Cardiac muscle cell (in vitro differentiated cells and primary cell): ENCODE measurements around the gene MYH10. TPM values are rescaled to one million over a fixed set of nuclear protein-coding genes. Genes with fewer than 3 reads are reported as not detected.

ENCODE experiments used
- DNase-seq, 2 donors: peaks; one replicate each; pipeline versions ENCODE4 v3.0.0 to v3.0.0-alpha.2; 2010 to 2017; ENCODE audit warnings: low read depth in 1 of 2, low spot score in 1 of 2
- H3K27ac ChIP-seq: fragments of 200-600 bp; sonication (generic); 2 replicates; pipeline ENCODE4 v1.5.1; 2016
- H3K27me3 ChIP-seq: fragments of 200-600 bp; sonication (generic); 2 replicates; pipeline ENCODE4 v1.6.0; 2016; ENCODE audit warnings: control low read depth
- H3K36me3 ChIP-seq: fragments of 200-600 bp; sonication (generic); 2 replicates; pipeline ENCODE4 v1.5.1; 2016; ENCODE audit warnings: control low read depth
- H3K4me1 ChIP-seq: fragments of 200-600 bp; sonication (generic); 2 replicates; pipeline ENCODE4 v1.8.1; 2017; ENCODE audit warnings: low read depth, mild to moderate bottlenecking, mixed run types
- H3K4me3 ChIP-seq: fragments of 200-600 bp; sonication (generic); 2 replicates; pipeline ENCODE4 v1.5.1; 2016; ENCODE audit warnings: mild to moderate bottlenecking
- H3K9me3 ChIP-seq: fragments of 200-600 bp; sonication (generic); 2 replicates; pipeline ENCODE4 v1.5.1; 2017; ENCODE audit warnings: low read depth, mild to moderate bottlenecking, control low read depth
- polyA plus RNA-seq: library from polyadenylated mRNA; unstranded; fragments of >200 nt; fragmentation: Nextera tagmentation; extraction: Ambion mirVana; gene quantifications from 2 replicates; pipeline ENCODE4 v1.2.1, GENCODE V29; 2016
- total RNA-seq: library from RNA; depleted of rRNA; stranded (reverse); fragments of >200 nt; gene quantifications from 2 replicates; pipeline ENCODE4 v1.2.3, GENCODE V29; 2016
- TF ChIP-seq, protein P1 (sequence below): IDR thresholded peaks from 2 replicates; pipeline ENCODE4 v1.5.1; 2012; ENCODE audit warnings: low read depth, mild to moderate bottlenecking, low read length

The MYH10 gene
- total and polyA plus RNA-seq, 2 experiments from 2014 or later: 147 to 194 TPM

DNA sequence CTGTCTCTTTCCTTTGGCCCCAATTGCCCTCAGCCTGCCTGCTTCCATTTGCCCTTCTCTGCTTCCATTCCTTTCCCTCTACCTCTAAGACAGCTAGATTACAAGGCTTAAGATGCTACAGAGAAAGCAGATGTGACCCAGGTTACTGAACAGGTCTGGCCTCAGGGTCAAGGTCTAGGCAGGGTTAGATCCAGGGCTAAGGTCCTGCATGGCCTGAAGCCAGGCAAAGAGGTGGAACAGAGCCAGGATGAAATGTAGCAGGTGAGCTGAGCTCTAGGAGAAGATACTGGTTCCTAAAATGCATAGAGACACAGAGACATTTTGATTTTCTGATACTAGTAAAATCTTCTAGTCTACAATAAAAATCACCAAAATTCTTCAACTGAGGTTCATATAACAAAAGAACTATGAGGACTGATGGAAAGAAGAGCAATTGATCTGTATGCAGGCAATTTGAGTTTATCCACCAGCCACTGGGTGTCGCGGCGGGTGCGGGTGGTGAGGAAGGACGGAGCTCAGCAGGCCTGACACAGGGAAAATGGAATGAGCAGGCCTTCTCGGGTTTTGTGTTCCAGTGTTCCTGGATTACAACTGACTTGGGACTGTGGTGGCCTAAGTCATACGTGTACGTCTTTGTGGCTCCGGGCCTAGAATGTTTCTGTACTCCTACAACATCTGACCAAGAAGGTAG lies 95.9 kb downstream of the MYH10 start:
- H3K4me3 ChIP-seq: no peak overlapping the region
- TF ChIP-seq, protein P1, sequence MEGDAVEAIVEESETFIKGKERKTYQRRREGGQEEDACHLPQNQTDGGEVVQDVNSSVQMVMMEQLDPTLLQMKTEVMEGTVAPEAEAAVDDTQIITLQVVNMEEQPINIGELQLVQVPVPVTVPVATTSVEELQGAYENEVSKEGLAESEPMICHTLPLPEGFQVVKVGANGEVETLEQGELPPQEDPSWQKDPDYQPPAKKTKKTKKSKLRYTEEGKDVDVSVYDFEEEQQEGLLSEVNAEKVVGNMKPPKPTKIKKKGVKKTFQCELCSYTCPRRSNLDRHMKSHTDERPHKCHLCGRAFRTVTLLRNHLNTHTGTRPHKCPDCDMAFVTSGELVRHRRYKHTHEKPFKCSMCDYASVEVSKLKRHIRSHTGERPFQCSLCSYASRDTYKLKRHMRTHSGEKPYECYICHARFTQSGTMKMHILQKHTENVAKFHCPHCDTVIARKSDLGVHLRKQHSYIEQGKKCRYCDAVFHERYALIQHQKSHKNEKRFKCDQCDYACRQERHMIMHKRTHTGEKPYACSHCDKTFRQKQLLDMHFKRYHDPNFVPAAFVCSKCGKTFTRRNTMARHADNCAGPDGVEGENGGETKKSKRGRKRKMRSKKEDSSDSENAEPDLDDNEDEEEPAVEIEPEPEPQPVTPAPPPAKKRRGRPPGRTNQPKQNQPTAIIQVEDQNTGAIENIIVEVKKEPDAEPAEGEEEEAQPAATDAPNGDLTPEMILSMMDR: no peak
- no peaks in the 10 kb centered on the region for H3K9me3 ChIP-seq
- peak overlapping the region; percentile 81 for H3K27ac ChIP-seq
- H3K36me3 ChIP-seq: peaks cover 32% of the 10 kb centered on the region
- no peak for DNase-seq
- peaks cover 23% of the 10 kb centered on the region for H3K4me1 ChIP-seq
- no peaks in the 10 kb centered on the region for H3K27me3 ChIP-seq

DNA sequence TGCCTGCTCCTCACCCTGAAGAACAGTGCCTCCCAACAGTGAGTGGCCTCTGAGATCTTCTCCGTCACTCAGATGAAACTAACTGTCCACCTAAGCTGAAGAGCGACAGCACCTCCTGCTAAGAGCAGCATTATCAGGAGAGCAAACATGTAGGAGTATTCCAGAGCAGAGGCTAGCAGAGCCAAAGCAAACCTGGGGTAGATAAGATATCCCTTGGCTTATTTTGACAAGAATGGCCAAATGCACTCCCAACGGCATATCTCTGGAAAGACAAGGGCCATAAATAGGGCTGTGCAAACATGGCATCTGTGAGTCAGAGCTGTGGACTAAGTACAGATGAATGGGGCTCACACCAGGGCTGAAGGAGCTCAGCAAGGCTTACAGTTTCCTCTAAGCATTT lies 98.5 kb downstream of the MYH10 start:
- H3K9me3 ChIP-seq: no peaks in the 10 kb centered on the region
- H3K27me3 ChIP-seq: no peaks in the 10 kb centered on the region
- no peak overlapping the region for H3K4me3 ChIP-seq
- TF ChIP-seq, protein P1: no peak
- peaks cover 25% of the 10 kb centered on the region for H3K4me1 ChIP-seq
- peak overlapping the region; percentile 81 for H3K27ac ChIP-seq
- peak; percentile 45 to 50 for DNase-seq
- peaks cover 30% of the 10 kb centered on the region for H3K36me3 ChIP-seq

DNA sequence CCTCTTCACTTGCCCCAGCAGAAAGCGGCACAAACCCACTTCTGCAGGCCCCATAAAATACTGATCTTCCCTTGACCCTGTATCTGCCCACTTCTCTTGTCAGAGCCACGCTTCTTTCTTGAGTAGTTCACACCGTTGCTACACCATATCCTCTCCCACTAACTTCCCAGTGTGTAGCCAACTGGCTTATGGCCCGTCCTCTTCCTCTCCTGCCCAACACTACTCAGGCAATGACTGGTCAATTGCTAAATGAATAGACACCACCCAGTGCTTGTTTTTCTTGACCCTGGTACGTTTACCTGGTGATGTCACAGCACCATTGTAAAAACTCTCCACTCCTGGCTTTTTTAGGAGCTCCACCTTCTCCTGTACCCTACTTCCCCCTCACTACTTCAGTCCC lies 107.9 kb downstream of the MYH10 start:
- Histone ChIP-seq H3K9me3 (no peaks in the 10 kb centered on the region), H3K4me1 (no peaks in the 10 kb centered on the region), H3K4me3 (no peak overlapping the region), H3K36me3 (peaks cover 62% of the 10 kb centered on the region), H3K27ac (no peak overlapping the region), H3K27me3 (no peaks in the 10 kb centered on the region)
- peak in 1 of 2 donors; percentile 18 for DNase-seq
- TF ChIP-seq, protein P1: no peak

DNA sequence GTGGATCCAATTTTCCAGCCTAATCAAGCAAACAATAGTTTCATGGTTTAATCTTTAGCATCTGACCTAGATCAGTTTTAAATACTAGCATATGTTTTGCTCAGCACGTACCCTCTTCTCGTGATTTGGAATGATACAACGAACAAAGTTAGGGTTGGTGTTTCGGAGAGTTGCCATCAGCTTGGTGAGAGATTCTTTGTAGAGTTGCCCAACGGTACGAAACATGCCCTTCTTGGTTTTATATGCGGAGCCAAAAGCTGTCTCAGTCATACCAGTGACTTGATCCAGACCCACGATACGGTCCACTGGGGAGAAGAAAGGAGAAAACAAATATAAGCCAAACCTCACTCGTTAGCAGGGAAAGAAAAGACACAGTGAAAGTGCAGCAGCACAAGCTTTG lies 109.5 kb downstream of the MYH10 start:
- Histone ChIP-seq H3K27ac (no peak overlapping the region), H3K27me3 (no peaks in the 10 kb centered on the region), H3K9me3 (no peaks in the 10 kb centered on the region), H3K36me3 (peaks cover 62% of the 10 kb centered on the region), H3K4me1 (no peaks in the 10 kb centered on the region), H3K4me3 (no peak overlapping the region)
- DNase-seq: no peak
- TF ChIP-seq, protein P1: no peak

DNA sequence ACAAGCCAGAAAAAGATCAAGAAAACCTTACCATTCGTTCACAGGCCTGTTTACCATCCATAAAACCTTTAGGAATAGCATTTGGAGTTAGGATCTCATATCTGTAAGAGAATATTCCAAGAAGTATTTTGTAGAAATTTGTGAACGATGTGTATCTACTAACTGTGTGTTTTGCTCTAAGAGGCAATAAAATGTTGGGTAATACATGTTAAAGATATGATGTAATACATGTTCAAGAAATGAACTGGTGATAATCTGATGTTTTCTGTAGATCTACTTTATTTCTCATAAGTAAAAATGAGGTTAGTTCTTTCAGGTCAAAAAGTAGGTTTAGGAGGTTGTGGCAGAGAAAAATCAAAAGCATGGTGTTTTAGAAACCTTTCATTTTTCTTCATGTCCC lies 111.7 kb downstream of the MYH10 start:
- Histone ChIP-seq H3K4me1 (no peaks in the 10 kb centered on the region), H3K36me3 (peaks cover 75% of the 10 kb centered on the region), H3K27ac (no peak overlapping the region), H3K4me3 (no peak overlapping the region), H3K9me3 (no peaks in the 10 kb centered on the region), H3K27me3 (no peaks in the 10 kb centered on the region)
- TF ChIP-seq, protein P1: no peak
- DNase-seq: no peak

DNA sequence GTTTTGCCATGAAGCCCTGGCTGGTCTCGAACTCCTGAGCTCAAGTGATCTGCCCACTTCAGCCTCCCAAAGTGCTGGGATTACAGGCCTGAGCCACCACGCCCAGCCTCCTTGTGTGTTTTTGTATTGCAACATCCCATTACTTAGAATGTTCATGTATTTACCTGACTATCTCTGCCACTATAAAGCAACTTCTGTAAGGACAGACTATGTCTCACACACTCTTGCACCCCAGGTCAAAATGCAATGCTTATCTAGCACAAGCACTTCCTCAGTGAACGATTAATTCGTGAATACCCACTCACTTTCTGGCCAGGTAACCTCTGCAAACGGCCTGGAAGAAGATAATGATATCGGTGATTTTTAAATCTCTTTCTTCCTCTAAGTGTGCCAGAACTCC lies 112.2 kb downstream of the MYH10 start:
- H3K27me3 ChIP-seq: no peaks in the 10 kb centered on the region
- peaks cover 80% of the 10 kb centered on the region for H3K36me3 ChIP-seq
- no peaks in the 10 kb centered on the region for H3K4me1 ChIP-seq
- no peak overlapping the region for H3K4me3 ChIP-seq
- no peak for DNase-seq
- H3K9me3 ChIP-seq: no peaks in the 10 kb centered on the region
- H3K27ac ChIP-seq: no peak overlapping the region
- TF ChIP-seq, protein P1: no peak
